GM18511 (cell line): Measurements from ENCODE around the gene TRIP6.
"Not testable (repeated sequence)": the region's sequence is repeated elsewhere in the genome, so short reads cannot be mapped to it uniquely, and the experiment has no call there.

Experiments
- ATAC-seq: cut with Tn5 transposase; IDR thresholded peaks from one replicate; pipeline ENCODE4 v1.9.1; 2021; ENCODE audit warnings: mild to moderate bottlenecking, moderate library complexity; ENCODE audit not compliant: unreplicated experiment

The TRIP6 gene

GRCh38 chr7:100837099-100837836, 29.9 kb upstream of the TRIP6 start:
- peak; percentile 69 for ATAC-seq

- no peak for ATAC-seq
These were observed 27.8 kb upstream of the TRIP6 start for GRCh38 chr7:100839361-100839760.

- ATAC-seq: no peak
These were observed 26.6 kb upstream of the TRIP6 start for GRCh38 chr7:100840470-100841100.

GRCh38 chr7:100847360-100847759, 19.8 kb upstream of the TRIP6 start:
- ATAC-seq: no peak

- peak; percentile 89 for ATAC-seq
These were observed 14.9 kb upstream of the TRIP6 start, which contains the start of gene SLC12A9 for GRCh38 chr7:100852048-100852872. Gene SLC12A9, plus strand, starts transcription at chr7:100852713. Its CDS starts 1,485 bp downstream, at chr7:100854198.

GRCh38 chr7:100854146-100854895, 12.9 kb upstream of the TRIP6 start:
- no peak for ATAC-seq

GRCh38 chr7:100854899-100855298, 12.3 kb upstream of the TRIP6 start:
- not testable (repeated sequence) for ATAC-seq

GRCh38 chr7:100855515-100855914, 11.7 kb upstream of the TRIP6 start:
- ATAC-seq: no peak

GRCh38 chr7:100856871-100857282, 10.3 kb upstream of the TRIP6 start:
- no peak for ATAC-seq

GRCh38 chr7:100859856-100860255, 7.3 kb upstream of the TRIP6 start:
- ATAC-seq: no peak

- ATAC-seq: no peak
These were observed 6.2 kb upstream of the TRIP6 start for GRCh38 chr7:100860702-100861615.

- ATAC-seq: no peak
These were observed 5.6 kb upstream of the TRIP6 start for GRCh38 chr7:100861616-100861985.

GRCh38 chr7:100863406-100863950, 3.7 kb upstream of the TRIP6 start:
- ATAC-seq: no peak

GRCh38 chr7:100864263-100864845, 2.8 kb upstream of the TRIP6 start:
- no peak for ATAC-seq

- no peak for ATAC-seq
These were observed 1.7 kb upstream of the TRIP6 start for GRCh38 chr7:100865372-100865911.

GRCh38 chr7:100865938-100866728, 1.1 kb upstream of the TRIP6 start:
- no peak for ATAC-seq

GRCh38 chr7:100866729-100867039, 503 bp upstream of the TRIP6 start:
- no peak for ATAC-seq

GRCh38 chr7:100867776-100868485, 744 bp downstream of the TRIP6 start:
- ATAC-seq: peak; percentile 19
